Karpas-422 (cell line): ENCODE data around the gene DMGDH. TPM values are rescaled to one million over a fixed set of nuclear protein-coding genes. Genes with fewer than 3 reads are reported as not detected.

Source experiments
- DNase-seq: peaks from one replicate; pipeline ENCODE4 v3.0.0-alpha.2; 2015
- H2AFZ ChIP-seq: fragments of 200-600 bp; sonication (generic); 2 replicates; pipeline ENCODE4 v1.6.1; 2014; ENCODE audit warnings: antibody characterized with exemption, low read length, mixed read lengths
- H3K27ac ChIP-seq: fragments of 200-600 bp; sonication (generic); 2 replicates; pipeline ENCODE4 v1.5.1; 2014; ENCODE audit warnings: mild to moderate bottlenecking, low read length, moderate library complexity
- H3K27me3 ChIP-seq: fragments of 200-600 bp; sonication (generic); 2 replicates; pipeline ENCODE4 v1.6.1; 2014; ENCODE audit warnings: low read length, mixed read lengths
- H3K36me3 ChIP-seq: fragments of 200-600 bp; sonication (generic); 2 replicates; pipeline ENCODE4 v1.6.1; 2014; ENCODE audit warnings: low read length, mixed read lengths; ENCODE audit not compliant: insufficient read depth
- H3K4me1 ChIP-seq: fragments of 200-600 bp; sonication (generic); 2 replicates; pipeline ENCODE4 v1.6.1; 2014; ENCODE audit warnings: mild to moderate bottlenecking, low read length, mixed read lengths
- H3K4me2 ChIP-seq: fragments of 200-600 bp; sonication (generic); 2 replicates; pipeline ENCODE4 v1.6.1; 2014; ENCODE audit warnings: low read length, low read depth, mild to moderate bottlenecking; ENCODE audit not compliant: poor library complexity, severe bottlenecking
- H3K4me3 ChIP-seq: fragments of 200-600 bp; sonication (generic); 2 replicates; pipeline ENCODE4 v1.5.1; 2014; ENCODE audit warnings: mild to moderate bottlenecking, antibody characterized with exemption, low read length, mixed read lengths
- H3K79me2 ChIP-seq: fragments of 200-600 bp; sonication (generic); 2 replicates; pipeline ENCODE4 v1.6.1; 2014; ENCODE audit warnings: mild to moderate bottlenecking, low read length, mixed read lengths
- H3K9ac ChIP-seq: fragments of 200-600 bp; sonication (generic); 2 replicates; pipeline ENCODE4 v1.6.0; 2014; ENCODE audit warnings: low read length
- H3K9me2 ChIP-seq: fragments of 200-600 bp; sonication (generic), shearing (Covaris generic); replicated peaks from 2 replicates; pipeline ENCODE4 v1.6.0; 2014; ENCODE audit warnings: mild to moderate bottlenecking, low read length, moderate library complexity; ENCODE audit not compliant: insufficient read depth
- H3K9me3 ChIP-seq: fragments of 300-700, 200-600 bp; sonication (generic); 2 replicates; pipeline ENCODE4 v1.6.1; 2014; ENCODE audit warnings: low read length, mixed read lengths
- H4K20me1 ChIP-seq: fragments of 200-600 bp; sonication (generic); 2 replicates; pipeline ENCODE4 v1.6.1; 2014; ENCODE audit warnings: mild to moderate bottlenecking, antibody characterized with exemption, low read length, low read depth; ENCODE audit not compliant: insufficient read depth
- total RNA-seq: library from RNA; depleted of rRNA; stranded (reverse); fragments of >200 nt; shearing (Covaris generic); gene quantifications from 2 replicates; pipeline ENCODE4 v1.2.3, GENCODE V29; 2014; ENCODE audit warnings: low replicate concordance

DMGDH gene
- total RNA-seq, 1 experiment from 2014 or later, result not detected

DNA sequence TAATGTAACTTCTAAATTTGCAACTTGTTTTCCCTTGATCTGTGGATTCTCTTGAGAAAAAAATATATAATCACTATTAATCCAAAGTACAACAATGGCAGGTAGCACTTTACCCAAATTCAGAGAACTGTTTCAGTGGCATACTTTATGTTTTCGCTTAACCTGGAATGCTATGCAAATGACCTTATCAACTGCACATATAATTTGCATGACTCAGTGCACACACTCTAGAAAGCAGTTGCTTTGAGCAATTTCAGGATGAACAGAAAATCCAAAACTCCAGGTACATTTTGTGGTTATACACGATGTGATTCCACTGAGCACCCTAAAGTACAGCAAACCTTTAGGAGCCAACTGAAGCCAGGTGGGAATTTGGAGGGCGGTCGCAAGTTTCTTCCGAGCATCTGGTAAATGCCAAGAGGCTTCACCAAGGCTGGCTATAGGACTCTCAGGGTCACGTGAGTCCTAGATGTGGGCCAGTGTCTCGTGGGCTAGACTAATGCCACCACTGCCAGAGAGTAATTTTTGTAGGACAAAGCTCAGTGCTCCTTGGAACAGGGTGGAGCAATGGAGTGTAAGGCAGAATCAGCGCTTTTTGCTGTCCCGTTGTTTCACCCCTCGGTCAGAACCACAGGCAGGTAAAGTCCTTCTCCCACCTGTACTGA, 37.3 kb downstream of the DMGDH start:
- no peaks in the 10 kb centered on the region for H4K20me1 ChIP-seq
- H3K4me3 ChIP-seq, result no peak overlapping the region
- H2AFZ ChIP-seq, result no peak overlapping the region
- no peak overlapping the region for H3K9ac ChIP-seq
- no peaks in the 10 kb centered on the region for H3K9me3 ChIP-seq
- no peaks in the 10 kb centered on the region for H3K36me3 ChIP-seq
- H3K4me1 ChIP-seq, result no peaks in the 10 kb centered on the region
- H3K27me3 ChIP-seq, result no peaks in the 10 kb centered on the region
- no peak for DNase-seq
- H3K4me2 ChIP-seq, result no peak overlapping the region
- no peak overlapping the region for H3K27ac ChIP-seq
- H3K9me2 ChIP-seq, result no peaks in the 10 kb centered on the region
- no peaks in the 10 kb centered on the region for H3K79me2 ChIP-seq

DNA sequence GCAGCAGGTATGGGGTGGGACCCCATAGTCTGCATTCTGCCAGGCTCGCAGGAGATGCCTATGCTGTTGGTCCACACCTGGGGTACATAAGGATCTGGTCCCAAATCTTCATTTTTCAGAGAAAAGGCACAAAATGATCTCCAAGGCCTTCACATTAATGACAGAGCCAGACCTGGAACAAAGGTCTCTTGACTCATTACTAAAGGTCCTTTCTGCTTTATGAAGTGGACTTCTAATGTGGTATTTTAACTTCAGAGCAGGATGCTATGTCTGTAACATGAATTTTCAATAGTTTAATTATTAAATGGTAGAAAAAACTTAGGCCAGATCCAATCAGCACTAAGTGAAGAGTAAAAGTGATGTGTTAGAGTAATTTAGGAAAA, 38.0 kb downstream of the DMGDH start:
- Histone ChIP-seq H3K4me3 (no peak overlapping the region), H3K79me2 (no peaks in the 10 kb centered on the region), H3K27me3 (no peaks in the 10 kb centered on the region), H4K20me1 (no peaks in the 10 kb centered on the region), H3K9me2 (no peaks in the 10 kb centered on the region), H2AFZ (no peak overlapping the region), H3K36me3 (no peaks in the 10 kb centered on the region), H3K4me1 (no peaks in the 10 kb centered on the region), H3K9me3 (no peaks in the 10 kb centered on the region), H3K4me2 (no peak overlapping the region), H3K27ac (no peak overlapping the region), H3K9ac (no peak overlapping the region)
- DNase-seq, result no peak

DNA sequence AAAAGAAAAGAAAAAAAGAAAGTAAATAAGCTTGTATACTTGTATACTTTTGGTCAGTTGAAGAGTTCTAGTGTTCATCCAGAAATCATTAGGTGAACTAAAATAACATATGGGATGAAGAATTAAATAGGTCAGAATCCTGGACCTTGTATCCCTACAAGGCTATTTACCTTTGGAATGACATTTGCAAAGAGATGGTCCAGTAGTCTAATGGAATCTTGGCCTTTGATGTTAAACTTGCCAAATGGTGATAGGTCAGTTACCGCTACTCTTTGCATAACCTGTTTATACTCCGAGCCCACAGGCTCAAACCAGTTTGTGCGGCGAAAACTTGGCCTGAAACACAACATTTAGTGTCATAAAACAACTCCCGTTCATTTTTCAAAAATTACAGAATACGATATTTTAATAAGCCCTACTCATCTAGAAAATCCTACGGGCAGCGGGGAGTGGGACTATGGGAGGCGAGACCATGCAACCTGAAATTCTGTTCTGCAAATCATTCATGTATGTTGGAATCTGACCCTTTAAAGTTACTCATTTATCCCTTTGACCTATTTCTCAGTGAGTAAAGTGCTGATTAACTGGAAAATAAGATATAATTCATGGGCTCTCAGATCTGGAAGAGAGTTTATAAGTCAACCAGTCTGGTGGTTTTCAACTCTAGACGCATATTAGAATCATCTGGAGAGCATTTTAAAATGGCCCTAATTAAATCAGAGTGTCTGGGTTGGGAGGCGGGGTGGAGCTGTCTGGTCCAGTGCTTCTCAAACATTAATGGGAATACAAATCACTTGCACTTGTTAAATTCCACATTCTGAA, 38.6 kb downstream of the DMGDH start:
- Histone ChIP-seq H3K4me1 (no peaks in the 10 kb centered on the region), H3K36me3 (no peaks in the 10 kb centered on the region), H3K9ac (no peak overlapping the region), H3K9me3 (no peaks in the 10 kb centered on the region), H2AFZ (no peak overlapping the region), H3K79me2 (no peaks in the 10 kb centered on the region), H3K4me2 (no peak overlapping the region), H4K20me1 (no peaks in the 10 kb centered on the region), H3K9me2 (no peaks in the 10 kb centered on the region), H3K27ac (no peak overlapping the region), H3K27me3 (no peaks in the 10 kb centered on the region), H3K4me3 (no peak overlapping the region)
- DNase-seq, result no peak

DNA sequence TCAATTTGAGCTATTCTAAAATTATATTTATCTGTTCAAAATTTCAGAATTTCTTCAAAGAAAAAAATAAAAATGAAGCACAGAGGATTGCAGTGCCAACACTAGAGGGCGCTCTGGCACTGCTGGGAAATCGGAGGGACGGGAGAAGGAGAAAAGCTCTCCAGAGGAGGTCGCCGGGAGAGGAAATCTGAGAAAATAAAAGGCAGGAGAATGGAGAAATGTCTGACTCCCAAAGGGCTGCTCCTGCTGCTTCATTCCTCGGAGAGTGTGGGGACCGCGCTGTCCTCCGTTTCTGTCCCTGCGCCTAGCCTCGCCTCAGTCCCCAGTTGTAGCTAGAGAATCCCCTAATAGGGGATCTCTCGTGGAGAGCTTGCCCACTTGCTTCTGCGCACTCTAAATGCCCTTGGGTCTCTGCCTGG, 44.4 kb downstream of the DMGDH start:
- Histone ChIP-seq H3K27ac (no peak overlapping the region), H3K4me2 (no peak overlapping the region), H3K27me3 (no peaks in the 10 kb centered on the region), H3K4me3 (no peak overlapping the region), H3K9me3 (no peaks in the 10 kb centered on the region), H3K9ac (no peak overlapping the region), H4K20me1 (no peaks in the 10 kb centered on the region), H3K9me2 (no peaks in the 10 kb centered on the region), H2AFZ (no peak overlapping the region), H3K4me1 (no peaks in the 10 kb centered on the region), H3K36me3 (no peaks in the 10 kb centered on the region), H3K79me2 (no peaks in the 10 kb centered on the region)
- peak; percentile 75 for DNase-seq

DNA sequence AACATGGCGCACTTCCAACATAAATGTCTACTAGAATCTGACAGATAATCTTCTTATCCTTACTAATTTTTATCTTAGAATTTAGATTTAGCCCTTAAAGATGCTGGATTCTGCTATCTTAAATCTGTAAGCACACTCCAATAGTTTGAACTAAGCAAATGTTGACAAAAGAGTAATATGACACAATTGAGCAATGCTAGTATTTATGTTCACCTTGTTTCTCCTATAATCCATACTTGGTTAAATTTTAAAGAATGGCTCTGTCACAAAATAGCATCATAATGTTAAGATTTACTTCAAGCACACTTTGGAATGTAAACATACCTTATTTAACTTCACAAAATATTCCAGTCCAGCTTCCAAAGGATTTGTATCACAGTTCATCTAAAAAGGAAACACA, 45.5 kb downstream of the DMGDH start:
- DNase-seq, result no peak
- H2AFZ ChIP-seq, result no peak overlapping the region
- no peaks in the 10 kb centered on the region for H3K4me1 ChIP-seq
- no peaks in the 10 kb centered on the region for H4K20me1 ChIP-seq
- no peaks in the 10 kb centered on the region for H3K36me3 ChIP-seq
- no peaks in the 10 kb centered on the region for H3K9me3 ChIP-seq
- H3K27ac ChIP-seq, result no peak overlapping the region
- no peak overlapping the region for H3K9ac ChIP-seq
- H3K27me3 ChIP-seq, result no peaks in the 10 kb centered on the region
- no peaks in the 10 kb centered on the region for H3K79me2 ChIP-seq
- no peaks in the 10 kb centered on the region for H3K9me2 ChIP-seq
- no peak overlapping the region for H3K4me2 ChIP-seq
- no peak overlapping the region for H3K4me3 ChIP-seq

DNA sequence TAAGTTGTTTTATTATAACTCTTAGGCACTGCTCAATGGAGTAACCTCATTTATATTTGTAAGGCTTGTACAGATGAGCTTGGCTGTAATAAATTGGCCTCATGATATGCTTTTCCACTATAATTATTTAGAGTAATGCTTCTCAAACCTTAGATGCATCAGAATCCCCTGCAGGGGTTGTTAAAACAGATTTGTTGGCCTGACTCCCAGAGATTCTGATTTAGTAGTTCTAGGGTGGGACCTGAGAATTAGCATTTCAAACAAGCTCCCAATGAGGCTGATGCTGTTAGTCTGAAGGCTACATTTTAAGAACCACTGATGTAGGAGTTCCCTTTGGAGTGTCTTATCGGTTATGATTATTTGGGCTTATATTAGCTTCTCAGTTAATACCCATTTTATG, 46.1 kb downstream of the DMGDH start:
- H3K27ac ChIP-seq, result no peak overlapping the region
- no peaks in the 10 kb centered on the region for H3K9me2 ChIP-seq
- no peak overlapping the region for H2AFZ ChIP-seq
- no peaks in the 10 kb centered on the region for H4K20me1 ChIP-seq
- H3K4me2 ChIP-seq, result no peak overlapping the region
- no peaks in the 10 kb centered on the region for H3K36me3 ChIP-seq
- H3K4me3 ChIP-seq, result no peak overlapping the region
- no peak for DNase-seq
- no peaks in the 10 kb centered on the region for H3K9me3 ChIP-seq
- H3K27me3 ChIP-seq, result no peaks in the 10 kb centered on the region
- H3K9ac ChIP-seq, result no peak overlapping the region
- no peaks in the 10 kb centered on the region for H3K4me1 ChIP-seq
- no peaks in the 10 kb centered on the region for H3K79me2 ChIP-seq

DNA sequence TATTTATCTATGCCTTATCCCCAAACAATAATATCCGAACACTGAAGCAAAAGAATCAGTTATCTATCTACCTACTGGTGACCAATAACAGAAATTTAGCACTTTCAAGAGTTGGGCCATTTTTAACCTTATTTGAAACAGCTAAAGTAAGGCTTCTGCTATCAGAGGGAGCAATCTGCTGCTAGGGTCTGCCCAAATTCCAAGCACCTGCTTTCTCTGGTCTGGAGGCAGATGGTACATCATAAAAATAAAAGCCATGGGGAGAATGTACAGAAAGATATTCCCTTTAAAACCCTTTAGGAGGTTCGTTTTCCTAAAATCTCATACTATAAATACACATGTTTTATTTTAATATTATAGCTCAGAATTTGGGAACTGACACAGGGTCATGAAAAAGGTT, 46.7 kb downstream of the DMGDH start:
- Histone ChIP-seq H3K9me2 (no peaks in the 10 kb centered on the region), H3K9me3 (no peaks in the 10 kb centered on the region), H3K27me3 (no peaks in the 10 kb centered on the region), H3K36me3 (no peaks in the 10 kb centered on the region), H2AFZ (no peak overlapping the region), H3K4me3 (no peak overlapping the region), H3K4me2 (no peak overlapping the region), H3K27ac (no peak overlapping the region), H3K9ac (no peak overlapping the region), H3K79me2 (no peaks in the 10 kb centered on the region), H3K4me1 (no peaks in the 10 kb centered on the region), H4K20me1 (no peaks in the 10 kb centered on the region)
- DNase-seq, result no peak

DNA sequence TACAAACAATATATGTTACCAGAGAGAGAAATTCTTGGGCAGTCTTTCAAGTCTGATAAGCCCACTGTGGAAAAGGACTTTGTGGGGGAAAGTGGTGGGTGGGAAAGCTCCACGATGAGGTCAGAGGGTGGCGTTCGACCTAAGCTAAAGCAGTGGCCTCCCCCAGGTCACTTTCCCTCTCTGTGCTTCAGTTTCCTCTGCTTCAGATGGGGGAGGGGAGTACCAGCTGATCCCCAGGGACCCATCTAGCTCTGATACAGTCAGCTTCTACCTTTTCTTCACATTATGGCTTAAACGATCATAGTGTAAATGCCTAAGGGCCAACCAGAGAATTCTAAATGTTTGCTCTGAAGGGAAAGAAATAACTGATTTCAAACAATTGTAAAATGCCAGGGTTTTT, 47.7 kb downstream of the DMGDH start:
- Histone ChIP-seq H3K27ac (no peak overlapping the region), H3K36me3 (no peaks in the 10 kb centered on the region), H3K9me2 (no peaks in the 10 kb centered on the region), H3K4me2 (no peak overlapping the region), H3K9ac (no peak overlapping the region), H3K4me3 (no peak overlapping the region), H3K4me1 (no peaks in the 10 kb centered on the region), H2AFZ (no peak overlapping the region), H3K9me3 (no peaks in the 10 kb centered on the region), H3K27me3 (no peaks in the 10 kb centered on the region), H4K20me1 (no peaks in the 10 kb centered on the region), H3K79me2 (no peaks in the 10 kb centered on the region)
- DNase-seq, result no peak
